ENCODE data around the gene ADCY7.

Gene ADCY7

GRCh38 chr16:50255538-50255937, 10.8 kb upstream of the ADCY7 start:
- no peak for DNase-seq (ENCODE audit: low read depth)
- no peak overlapping the region for H3K4me3 ChIP-seq (ENCODE audit: control insufficient read depth, low read depth, low read length)
- no peak for TF ChIP-seq CTCF (IDR thresholded peaks at IDR 0.05; ENCODE audit: control insufficient read depth, insufficient read depth, low read depth, low read length, missing control alignments)

DNA sequence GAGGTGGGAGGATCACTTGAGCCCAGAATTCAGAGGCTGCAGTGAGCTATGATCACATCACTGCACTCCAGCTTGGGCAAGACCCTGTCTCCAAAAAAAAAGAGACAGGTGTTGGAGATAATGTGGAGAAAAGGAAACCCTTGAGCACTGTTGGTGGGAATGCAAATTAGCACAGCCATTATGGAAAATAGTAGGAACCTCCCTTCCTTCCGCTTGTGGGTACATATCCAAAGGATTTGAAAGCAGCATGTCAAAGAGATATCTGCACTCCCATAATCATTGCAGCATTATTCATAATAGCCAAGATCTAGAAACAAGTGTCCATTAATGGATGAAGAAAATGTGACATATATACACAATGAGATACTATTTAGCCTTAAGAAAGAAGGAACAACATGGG, 9.7 kb upstream of the ADCY7 start:
- TF ChIP-seq CTCF (IDR thresholded peaks at IDR 0.05; ENCODE audit: control insufficient read depth, insufficient read depth, low read depth, low read length, missing control alignments), result no peak
- H3K4me3 ChIP-seq (ENCODE audit: control insufficient read depth, low read depth, low read length), result no peak overlapping the region
- no peak for DNase-seq (ENCODE audit: low read depth)

DNA sequence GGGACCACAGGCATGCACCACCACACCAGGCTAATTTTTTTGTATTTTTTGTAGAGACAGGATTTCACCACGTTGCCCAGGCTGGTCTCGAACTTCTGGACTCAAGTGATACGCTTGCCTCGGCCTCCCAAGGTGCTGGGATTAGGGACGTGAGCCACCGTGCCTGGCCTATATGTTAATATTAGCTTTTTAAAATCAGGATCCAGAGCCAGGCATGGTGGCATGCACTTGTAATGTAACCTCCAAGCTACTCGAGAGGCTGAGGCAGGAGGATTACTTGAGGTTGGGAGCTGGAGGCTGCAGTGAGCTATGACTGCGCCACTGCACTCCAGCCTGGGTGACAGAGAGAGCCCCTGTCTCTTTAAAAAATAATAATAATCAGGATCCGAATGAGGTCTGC, 8.5 kb upstream of the ADCY7 start:
- no peak for DNase-seq (ENCODE audit: low read depth)
- no peak for TF ChIP-seq CTCF (IDR thresholded peaks at IDR 0.05; ENCODE audit: control insufficient read depth, insufficient read depth, low read depth, low read length, missing control alignments)
- no peak overlapping the region for H3K4me3 ChIP-seq (ENCODE audit: control insufficient read depth, low read depth, low read length)

- no peak overlapping the region for H3K4me3 ChIP-seq (ENCODE audit: control insufficient read depth, low read depth, low read length)
- no peak for TF ChIP-seq CTCF (IDR thresholded peaks at IDR 0.05; ENCODE audit: control insufficient read depth, insufficient read depth, low read depth, low read length, missing control alignments)
- DNase-seq (ENCODE audit: low read depth), result no peak
These were observed 6.8 kb upstream of the ADCY7 start for GRCh38 chr16:50259334-50260205.

DNA sequence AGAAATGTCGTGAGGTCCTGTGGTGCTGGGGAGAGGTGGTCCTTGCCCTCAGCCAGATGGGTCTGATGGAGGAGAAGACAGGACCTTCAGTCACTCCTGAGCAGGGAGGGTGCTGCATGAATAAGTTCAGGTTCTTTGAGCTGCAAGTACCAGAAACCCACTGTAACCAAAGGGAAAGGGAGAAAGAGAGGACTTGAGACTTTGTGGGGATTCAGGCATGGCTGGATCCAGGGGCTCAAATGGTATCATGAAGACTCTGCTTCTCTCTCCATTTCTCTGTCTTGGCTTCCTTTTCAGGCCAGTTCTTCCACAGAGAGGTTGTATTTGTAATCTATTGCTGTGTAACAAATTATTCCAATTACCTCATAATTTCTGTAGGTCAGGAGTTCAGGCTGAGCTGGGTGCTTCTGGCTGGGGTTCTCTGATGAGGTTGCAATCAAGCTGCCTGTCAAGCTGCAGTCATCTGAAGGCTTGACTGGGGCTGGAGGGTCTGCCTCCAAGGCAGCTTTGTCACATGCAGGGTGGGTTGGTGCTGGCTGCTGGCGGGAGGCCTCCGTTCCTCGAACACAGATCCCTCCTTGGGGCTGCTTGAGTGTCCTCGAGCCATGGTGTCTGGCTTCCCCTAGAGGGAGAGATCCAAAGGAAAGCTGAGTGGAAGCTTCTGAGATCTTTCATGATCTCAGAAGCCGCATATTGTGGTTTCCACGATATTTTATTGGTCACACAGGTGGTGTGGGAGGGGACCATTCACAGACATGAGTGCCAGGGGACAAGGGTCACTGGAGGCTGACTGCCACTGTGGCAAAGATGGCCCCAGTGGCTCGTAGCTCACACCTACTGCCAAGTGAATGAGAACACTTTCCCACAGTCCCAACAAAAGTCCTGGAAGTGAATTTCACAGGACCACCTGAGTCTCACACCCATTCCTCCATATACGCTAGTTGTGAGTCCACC, 5.9 kb upstream of the ADCY7 start:
- no peak for DNase-seq (ENCODE audit: low read depth)
- TF ChIP-seq CTCF (IDR thresholded peaks at IDR 0.05; ENCODE audit: control insufficient read depth, insufficient read depth, low read depth, low read length, missing control alignments), result no peak
- H3K4me3 ChIP-seq (ENCODE audit: control insufficient read depth, low read depth, low read length), result no peak overlapping the region

DNA sequence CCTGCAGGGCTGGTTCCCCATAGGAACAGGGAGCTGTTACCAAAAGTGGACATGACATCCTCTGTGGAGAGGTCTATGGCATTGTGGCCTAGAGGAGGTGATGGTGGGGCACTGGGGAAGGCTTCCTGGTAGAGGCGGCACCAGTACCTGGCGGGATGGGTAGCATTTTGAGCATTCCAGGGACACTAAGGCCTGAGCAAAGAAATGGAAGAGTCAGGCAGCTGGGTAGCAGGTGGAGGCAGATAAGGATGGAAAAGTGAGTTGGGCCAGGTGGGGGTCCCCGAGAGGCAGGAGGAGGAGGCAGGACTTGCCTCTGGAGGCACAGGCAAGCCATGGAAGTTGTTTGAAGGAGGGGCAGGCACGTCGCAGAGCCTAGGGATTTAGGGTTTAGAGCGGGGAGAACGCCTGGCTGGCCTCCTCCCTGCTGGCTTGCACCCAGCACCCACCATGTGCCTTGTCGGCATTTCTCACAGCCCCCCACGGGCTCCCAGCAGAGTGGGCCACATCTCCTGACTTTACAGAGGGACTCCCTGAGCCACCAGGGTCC, 5.1 kb upstream of the ADCY7 start:
- no peak for DNase-seq (ENCODE audit: low read depth)
- no peak overlapping the region for H3K4me3 ChIP-seq (ENCODE audit: control insufficient read depth, low read depth, low read length)
- no peak for TF ChIP-seq CTCF (IDR thresholded peaks at IDR 0.05; ENCODE audit: control insufficient read depth, insufficient read depth, low read depth, low read length, missing control alignments)

Measured in AG09309 (cell line).